Spleen (tissue), 11 donors: ENCODE results near the gene MDH2. TPM values are rescaled to one million over a fixed set of nuclear protein-coding genes. Genes with fewer than 3 reads are reported as not detected.
"Not testable (repeated sequence)": the region's sequence is repeated elsewhere in the genome, so short reads cannot be mapped to it uniquely, and the experiment has no call there.

ENCODE experiments used
- DNase-seq: peaks from one replicate; pipeline ENCODE4 v3.0.0-alpha.2; 2020
- H3K27ac ChIP-seq, 8 donors: fragments of 200-600 bp; sonication (generic) in 7 of 8; 1 replicate in 4 of 8; 2 replicates in 4 of 8; pipeline versions ENCODE4 v1.5.0 to v1.8.0; 2016 to 2021; ENCODE audit warnings: inconsistent platforms in 4 of 8, mild to moderate bottlenecking in 4 of 8, moderate library complexity in 1 of 8
- H3K27me3 ChIP-seq, 7 donors: fragments of 200-600 bp; sonication (generic) in 6 of 7; replicated peaks in 1 of 7; 1 replicate in 4 of 7; 2 replicates in 3 of 7; pipeline versions ENCODE4 v1.5.0 to v1.8.0; 2016 to 2021; ENCODE audit warnings: inconsistent platforms in 3 of 7, mild to moderate bottlenecking in 1 of 7
- H3K36me3 ChIP-seq, 6 donors: fragments of 200-600 bp; sonication (generic) in 5 of 6; 1 replicate in 4 of 6; 2 replicates in 2 of 6; pipeline versions ENCODE4 v1.5.0 to v1.8.0; 2016 to 2021; ENCODE audit warnings: inconsistent platforms in 2 of 6
- H3K4me1 ChIP-seq, 6 donors: fragments of 200-600 bp; sonication (generic) in 5 of 6; 1 replicate in 3 of 6; 2 replicates in 3 of 6; pipeline versions ENCODE4 v1.5.0 to v1.8.0; 2016 to 2021; ENCODE audit warnings: inconsistent platforms in 3 of 6
- H3K4me3 ChIP-seq, 8 donors: fragments of 200-600 bp; sonication (generic) in 7 of 8; 1 replicate in 4 of 8; 2 replicates in 4 of 8; pipeline versions ENCODE4 v1.5.0 to v1.8.0; 2016 to 2021; ENCODE audit warnings: inconsistent platforms in 4 of 8, mild to moderate bottlenecking in 4 of 8, moderate library complexity in 2 of 8
- H3K9me3 ChIP-seq, 8 donors: fragments of 200-600 bp; sonication (generic) in 7 of 8; 1 replicate in 4 of 8; 2 replicates in 4 of 8; pipeline versions ENCODE4 v1.5.0 to v1.8.0; 2016 to 2021; ENCODE audit warnings: inconsistent platforms in 4 of 8
- POLR2A ChIP-seq, 3 donors: fragments of 450-650 bp; IDR thresholded peaks; one replicate each; pipeline ENCODE4 v1.5.1; 2017; ENCODE audit warnings: antibody characterized with exemption in 3 of 3, mild to moderate bottlenecking in 1 of 3
- POLR2AphosphoS5 ChIP-seq, 3 donors: sonication (generic); formaldehyde crosslinking; IDR thresholded peaks; one replicate each; pipeline ENCODE4 v1.5.1; 2017; ENCODE audit warnings: antibody characterized with exemption in 3 of 3
- WGBS, 5 donors: extraction: QIAGEN DNeasy Blood & Tissue Kit in 3 of 5; methylation state at CpG; one replicate each; pipeline versions ENCODE4 v1.1.5 to v1.1.7; 2013 to 2018; 5-methylcytosine and 5-hydroxymethylcytosine counted together
- intact Hi-C: fragments of 100-400 bp; cut with DNase I; formaldehyde crosslinking; loops from one replicate; pipeline ENCODE4 v1.15.0; 2023; ENCODE audit warnings: low total_unique reads
- polyA plus RNA-seq, 3 donors: library from polyadenylated mRNA; stranded (reverse); fragments of 200-250 nt; gene quantifications; one replicate each; pipeline ENCODE4 v1.2.1, GENCODE V29; 2013
- total RNA-seq, 7 donors: library from RNA; depleted of rRNA in 3 of 7; stranded (reverse); fragments of >200 nt in 3 of 7; fragmentation: NEBNext Ultra II Directional in 4 of 7; extraction: Animal tissue kit (Norgen Biotek cat#: 25700) in 4 of 7; gene quantifications; one replicate each; pipeline versions ENCODE4 v1.1.0 to v1.2.1, GENCODE V29; 2016 to 2021
- TF ChIP-seq, protein P1 (sequence below), 11 experiments: fragments of 200-600 bp in 7 of 11; fragments of 450-650 bp in 4 of 11; sonication (generic) in 4 of 11; IDR thresholded peaks in 8 of 11; conservative IDR thresholded peaks in 3 of 11; 1 replicate in 7 of 11; 2 replicates in 4 of 11; pipeline versions ENCODE4 v1.4.0 to v1.8.0; 2016 to 2021; ENCODE audit warnings: antibody characterized with exemption in 11 of 11, inconsistent platforms in 4 of 11, mild to moderate bottlenecking in 1 of 11
- donor health status: healthy with polysubstance abuse.
- donor health status: DM: no; HTN: no; CAD: no; lungs with moderate emphysema.
- donor health status: DM: no; HTN: no; CAD: no.
- donor health status: Bipolar disorder and iron deficiency.
- donor health status: healthy.
- donor health status: DM: no; HTN: no; CAD: no.
- donor health status: DM: yes; HTN: yes; CAD: no.

Gene MDH2
- total and polyA plus RNA-seq, 10 donors, result 45.5 to 129 (median 76.6) TPM

DNA sequence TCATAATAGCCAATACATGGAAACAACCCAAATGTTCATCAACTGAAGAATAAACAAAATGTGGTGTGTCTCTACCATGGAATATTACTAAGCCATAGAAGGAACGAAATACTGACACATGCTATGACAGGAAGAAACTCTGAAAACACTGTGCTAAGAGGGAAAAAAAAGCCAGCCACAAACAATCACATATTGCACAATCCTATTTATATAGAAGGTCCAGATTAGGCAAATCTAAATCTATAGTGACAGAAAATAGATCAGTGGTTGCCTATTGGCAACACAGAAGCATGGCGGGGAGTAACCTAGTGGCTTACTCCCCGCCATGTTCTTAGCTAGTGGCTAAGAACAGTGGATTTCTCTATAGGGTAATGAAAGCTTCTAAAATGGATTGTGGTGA lies 48.0 kb downstream of the MDH2 start:
- Histone ChIP-seq H3K4me1 (no peaks in the 10 kb centered on the region), H3K27ac (no peak overlapping the region), H3K36me3 (no peaks in the 10 kb centered on the region), H3K4me3 (no peak overlapping the region), H3K27me3 (no peaks in the 10 kb centered on the region), H3K9me3 (peaks cover 0 to 3% (median 0%) of the 10 kb centered on the region in 8 donors)
- TF ChIP-seq, protein P1, sequence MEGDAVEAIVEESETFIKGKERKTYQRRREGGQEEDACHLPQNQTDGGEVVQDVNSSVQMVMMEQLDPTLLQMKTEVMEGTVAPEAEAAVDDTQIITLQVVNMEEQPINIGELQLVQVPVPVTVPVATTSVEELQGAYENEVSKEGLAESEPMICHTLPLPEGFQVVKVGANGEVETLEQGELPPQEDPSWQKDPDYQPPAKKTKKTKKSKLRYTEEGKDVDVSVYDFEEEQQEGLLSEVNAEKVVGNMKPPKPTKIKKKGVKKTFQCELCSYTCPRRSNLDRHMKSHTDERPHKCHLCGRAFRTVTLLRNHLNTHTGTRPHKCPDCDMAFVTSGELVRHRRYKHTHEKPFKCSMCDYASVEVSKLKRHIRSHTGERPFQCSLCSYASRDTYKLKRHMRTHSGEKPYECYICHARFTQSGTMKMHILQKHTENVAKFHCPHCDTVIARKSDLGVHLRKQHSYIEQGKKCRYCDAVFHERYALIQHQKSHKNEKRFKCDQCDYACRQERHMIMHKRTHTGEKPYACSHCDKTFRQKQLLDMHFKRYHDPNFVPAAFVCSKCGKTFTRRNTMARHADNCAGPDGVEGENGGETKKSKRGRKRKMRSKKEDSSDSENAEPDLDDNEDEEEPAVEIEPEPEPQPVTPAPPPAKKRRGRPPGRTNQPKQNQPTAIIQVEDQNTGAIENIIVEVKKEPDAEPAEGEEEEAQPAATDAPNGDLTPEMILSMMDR (IDR thresholded peaks at IDR 0.05 in 8 of 11, conservative IDR thresholded peaks at IDR 0.05 in 3 of 11), result no peak
- TF ChIP-seq POLR2A (IDR thresholded peaks at IDR 0.05) (no peak), POLR2AphosphoS5 (IDR thresholded peaks at IDR 0.05) (no peak)
- intact Hi-C loops, result no loop called here
- 76 to 92% (median 88%) methylated on average over 3 of the region's 3 CpGs for WGBS, 5 donors
- no peak for DNase-seq

DNA sequence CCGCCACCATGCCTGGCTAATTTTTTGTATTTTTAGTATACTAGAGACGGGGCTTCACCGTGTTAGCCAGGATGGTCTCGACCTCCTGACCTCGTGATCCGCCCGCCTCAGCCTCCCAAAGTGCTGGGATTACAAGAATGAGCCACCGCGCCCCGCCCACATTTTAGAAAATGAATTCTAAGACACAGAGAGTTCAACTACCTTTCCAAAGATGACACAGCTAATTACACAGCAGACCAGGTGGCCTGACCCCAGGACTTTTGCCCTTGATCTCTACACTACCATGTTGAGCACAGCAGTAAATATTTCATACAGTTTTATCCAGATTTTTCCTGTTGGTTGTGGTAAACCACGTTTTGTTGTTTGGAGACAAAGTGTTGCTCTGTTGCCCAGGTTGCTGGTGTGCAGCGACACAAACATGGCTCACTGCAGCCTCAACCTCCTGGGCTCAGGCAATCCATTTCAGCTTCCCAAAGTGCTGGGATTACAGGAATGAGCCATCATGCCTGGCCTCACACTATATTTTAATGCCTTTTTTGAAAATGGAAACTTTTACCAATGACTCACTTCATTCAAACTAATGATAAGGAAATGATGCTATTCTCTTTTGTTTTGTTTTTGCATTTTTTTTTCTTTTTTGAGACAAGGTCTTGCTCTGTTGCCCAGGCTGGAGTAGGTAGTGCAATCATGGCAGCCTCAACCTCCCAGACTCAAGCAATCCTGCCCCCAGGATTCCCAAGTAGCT lies 54.0 kb downstream of the MDH2 start:
- H3K27me3 ChIP-seq, H3K4me1 ChIP-seq, intact Hi-C loops, H3K27ac ChIP-seq, H3K36me3 ChIP-seq, DNase-seq, H3K4me3 ChIP-seq, H3K9me3 ChIP-seq: not testable (repeated sequence)
- 78 to 86% (median 82%) methylated on average over 12 of the region's 12 CpGs for WGBS, 5 donors

DNA sequence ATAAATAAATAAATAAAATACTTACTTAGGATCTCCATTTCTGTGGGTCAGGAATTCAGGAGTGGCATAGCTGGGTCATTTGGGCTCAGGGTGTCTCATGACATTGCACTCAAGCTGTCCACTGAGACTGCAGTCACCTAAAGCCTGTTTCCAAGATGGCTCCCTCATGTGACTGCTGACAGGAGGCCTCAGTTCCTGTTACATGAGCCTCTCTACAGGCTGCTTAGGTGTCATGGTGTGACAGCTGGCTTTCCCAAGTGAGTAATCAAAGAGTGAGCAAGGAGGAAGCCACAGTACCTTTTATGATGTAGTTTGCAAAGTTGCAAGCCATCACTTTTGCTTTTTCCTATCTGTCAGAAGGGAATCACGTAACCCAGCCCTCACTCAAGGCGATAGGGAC lies 55.9 kb downstream of the MDH2 start:
- H3K36me3 ChIP-seq, result not testable (repeated sequence)

DNA sequence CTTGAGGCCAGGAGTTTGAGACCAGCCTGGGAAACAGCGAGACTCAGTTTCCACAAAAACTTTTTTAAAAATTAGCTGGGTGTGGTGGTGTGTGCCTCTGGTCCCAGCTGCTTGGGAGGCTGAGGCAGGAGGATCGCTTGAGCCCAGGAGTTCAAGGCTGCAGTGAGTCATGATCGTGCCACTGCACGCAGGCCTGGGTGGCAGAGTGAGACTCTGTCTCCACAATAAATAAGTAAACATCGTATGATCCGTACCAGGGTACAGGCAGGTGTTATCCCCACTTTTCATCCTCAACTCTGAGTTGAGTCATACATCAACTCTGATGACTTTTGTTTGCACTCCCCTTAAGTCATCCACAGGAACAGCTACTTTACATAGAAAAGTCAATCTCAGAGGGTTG lies 58.2 kb downstream of the MDH2 start:
- intact Hi-C loops, H3K4me1 ChIP-seq, H3K4me3 ChIP-seq, H3K27me3 ChIP-seq, DNase-seq, H3K9me3 ChIP-seq, H3K36me3 ChIP-seq: not testable (repeated sequence)
- peak overlapping the region in 2 of 8 donors; percentile 17 to 18 for H3K27ac ChIP-seq
- 93 to 96% (median 95%) methylated on average over 6 of the region's 6 CpGs for WGBS, 5 donors

More for the DNA sequence above, 55.9 kb downstream of the MDH2 start:
- H3K9me3 ChIP-seq, DNase-seq, H3K27me3 ChIP-seq, H3K4me3 ChIP-seq, intact Hi-C loops, H3K4me1 ChIP-seq, H3K27ac ChIP-seq: not testable (repeated sequence)
- WGBS, 5 donors, result 95 to 100% (median 96%) methylated on average over 2 of the region's 2 CpGs

DNA sequence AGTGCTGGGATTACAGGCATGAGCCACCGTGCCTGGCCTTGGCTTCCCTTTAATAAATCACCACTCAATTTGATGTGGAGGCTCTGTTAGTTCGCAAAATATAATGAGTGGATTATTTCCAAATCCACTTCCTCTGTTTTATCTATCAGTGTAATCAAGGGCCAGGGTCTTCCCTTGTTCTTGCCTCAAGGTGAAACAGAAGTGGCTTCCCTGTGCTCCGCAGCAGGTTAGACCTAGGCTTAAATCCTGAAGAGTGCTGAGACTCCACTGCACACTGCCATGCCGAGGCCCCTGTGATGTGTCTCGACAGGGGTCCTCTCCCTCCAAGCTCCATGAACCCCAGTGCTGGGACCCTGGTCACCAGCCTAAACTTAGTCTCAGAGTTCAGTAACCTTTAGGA lies 59.0 kb downstream of the MDH2 start:
- H3K27ac ChIP-seq, result peak overlapping the region in 2 of 8 donors; percentile 17 to 18
- H3K9me3 ChIP-seq, result no peaks in the 10 kb centered on the region
- 62 to 77% (median 74%) methylated on average over 5 of the region's 5 CpGs for WGBS, 5 donors
- no peak overlapping the region for H3K4me3 ChIP-seq
- no peaks in the 10 kb centered on the region for H3K36me3 ChIP-seq
- intact Hi-C loops, result no loop called here
- TF ChIP-seq POLR2A (IDR thresholded peaks at IDR 0.05), result no peak
- H3K27me3 ChIP-seq, result no peaks in the 10 kb centered on the region
- H3K4me1 ChIP-seq, result peaks cover 0 to 10% (median 0%) of the 10 kb centered on the region in 6 donors
- DNase-seq, result no peak

DNA sequence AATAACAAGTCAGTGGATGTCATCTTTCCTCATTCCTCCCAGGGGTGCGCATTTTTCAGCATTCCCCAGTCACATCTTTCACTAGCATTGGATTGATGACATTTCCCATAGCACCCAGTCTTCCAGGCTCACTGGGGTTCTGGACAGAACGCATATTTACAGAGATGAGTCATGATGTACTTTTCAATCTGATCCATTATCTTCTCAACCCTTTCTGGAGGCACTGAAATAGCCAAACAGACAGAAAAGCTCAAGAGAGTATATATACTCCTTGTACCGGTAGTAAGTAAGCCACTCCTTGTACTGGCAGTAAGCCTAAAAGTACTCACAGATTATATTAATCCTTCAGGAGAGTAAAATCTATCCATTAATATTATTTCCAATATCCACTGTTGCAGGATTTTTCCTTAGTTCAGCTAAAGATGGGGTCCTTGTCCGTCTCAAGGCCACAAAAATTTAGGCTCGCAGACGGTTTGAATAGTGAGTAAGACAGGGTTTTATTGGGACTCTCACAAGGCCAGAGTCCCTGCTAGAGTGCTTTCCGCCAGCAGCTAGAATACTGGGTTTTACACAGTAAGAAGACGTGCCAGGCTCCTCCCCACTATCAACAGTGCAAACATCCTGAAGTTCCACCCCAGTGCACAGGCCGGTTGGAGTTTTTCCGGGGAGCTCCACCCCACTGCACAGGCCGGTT lies 60.8 kb downstream of the MDH2 start:
- TF ChIP-seq POLR2AphosphoS5 (IDR thresholded peaks at IDR 0.05) (no peak), POLR2A (IDR thresholded peaks at IDR 0.05) (no peak)
- TF ChIP-seq, protein P1 (IDR thresholded peaks at IDR 0.05 in 8 of 11, conservative IDR thresholded peaks at IDR 0.05 in 3 of 11), result no peak
- H3K4me3 ChIP-seq, result no peak overlapping the region
- WGBS, 5 donors, result 61 to 88% (median 67%) methylated on average over 11 of the region's 11 CpGs
- intact Hi-C loops, result no loop called here
- peaks cover 0 to 10% (median 0%) of the 10 kb centered on the region in 6 donors for H3K4me1 ChIP-seq
- DNase-seq, result no peak
- H3K36me3 ChIP-seq, result no peaks in the 10 kb centered on the region
- no peaks in the 10 kb centered on the region for H3K27me3 ChIP-seq
- H3K27ac ChIP-seq, result peak overlapping the region in 6 of 8 donors; percentile 7 to 55 (median 44)
- H3K9me3 ChIP-seq, result no peaks in the 10 kb centered on the region

DNA sequence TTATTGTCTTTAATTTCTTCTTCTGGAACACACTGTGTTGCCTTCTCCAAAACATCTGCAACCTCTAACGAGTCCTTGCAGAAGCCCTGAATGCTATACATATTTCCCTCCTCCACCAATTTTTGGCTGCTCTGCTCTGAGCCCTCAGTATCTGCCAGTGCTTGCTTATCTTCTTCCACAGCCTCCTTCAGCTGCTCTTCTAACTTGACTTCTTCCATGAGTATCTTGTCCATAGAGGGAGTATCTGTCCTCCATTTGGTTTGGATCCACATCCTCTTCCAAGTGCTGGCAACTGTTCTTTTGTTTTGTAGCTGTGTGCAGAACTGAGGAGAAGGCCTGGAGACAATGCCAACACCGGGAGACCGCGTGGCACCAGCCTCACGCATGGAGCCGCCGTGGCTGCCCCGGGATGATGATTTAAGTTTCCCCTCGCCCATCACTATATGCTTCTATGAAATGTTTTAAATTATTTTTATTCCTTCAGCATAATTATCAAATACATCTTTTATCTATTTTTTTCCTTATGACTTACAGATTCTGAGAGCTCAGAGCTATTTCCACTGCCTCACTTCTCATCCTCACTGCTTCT lies 65.2 kb downstream of the MDH2 start:
- intact Hi-C loops, H3K36me3 ChIP-seq, H3K4me3 ChIP-seq, H3K27me3 ChIP-seq, DNase-seq, H3K27ac ChIP-seq, H3K9me3 ChIP-seq, H3K4me1 ChIP-seq: not testable (repeated sequence)
- WGBS, 5 donors, result 88 to 96% (median 95%) methylated on average over 9 of the region's 9 CpGs

DNA sequence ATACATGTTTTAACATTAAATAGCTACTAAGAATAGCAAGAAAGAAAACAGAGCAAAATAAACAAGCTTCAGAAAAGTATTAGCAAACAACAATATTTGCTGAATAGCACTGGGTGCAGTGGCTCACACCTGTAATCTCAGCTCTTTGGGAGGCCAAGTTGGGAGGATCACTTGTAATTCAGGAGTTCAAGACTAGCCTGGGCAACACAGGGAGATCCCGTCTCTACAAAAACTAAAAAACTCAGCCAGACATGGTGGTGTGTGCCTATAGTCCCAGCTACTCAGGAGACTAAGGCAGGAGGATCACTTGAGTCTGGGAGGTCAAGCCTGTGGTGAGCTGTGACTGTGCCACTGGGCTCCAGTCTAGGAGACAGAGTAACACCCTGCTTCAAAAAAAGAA lies 66.8 kb downstream of the MDH2 start:
- H3K27ac ChIP-seq, H3K4me1 ChIP-seq, H3K27me3 ChIP-seq, DNase-seq, intact Hi-C loops, H3K36me3 ChIP-seq, H3K9me3 ChIP-seq, H3K4me3 ChIP-seq: not testable (repeated sequence)
- 89 to 100% (median 92%) methylated on average over 1 of the region's 1 CpG for WGBS, 5 donors
